ENCODE measurements around the gene PTPRT.

- TF ChIP-seq CTCF (IDR thresholded peaks at IDR 0.05; ENCODE audit: low read length) (no peak), EZH2 (optimal IDR thresholded peaks at IDR 0.05; ENCODE audit: low read depth, low read length) (no peak), EZH2phosphoT487 (IDR thresholded peaks at IDR 0.05; ENCODE audit: low read length) (no peak)
Measured at GRCh38 chr20:42158272-42158671, 1031.4 kb downstream of the PTPRT start.

Data from MM.1S (cell line).